Stimulated activated CD4-positive, alpha-beta T cell treated with anti-CD3 and anti-CD28 coated beads, Interleukin-12 subunit alpha, Interleukin-12 subunit beta, amount 100 ng/mL, for 48 hours (primary cell): ENCODE data around the gene UBL4B.

ENCODE experiments used
- DNase-seq, 3 donors: peaks; one replicate each; pipeline ENCODE4 v3.0.0-alpha.2; 2020; ENCODE audit warnings: low read depth in 2 of 3, low spot score in 1 of 3

Gene UBL4B

DNA sequence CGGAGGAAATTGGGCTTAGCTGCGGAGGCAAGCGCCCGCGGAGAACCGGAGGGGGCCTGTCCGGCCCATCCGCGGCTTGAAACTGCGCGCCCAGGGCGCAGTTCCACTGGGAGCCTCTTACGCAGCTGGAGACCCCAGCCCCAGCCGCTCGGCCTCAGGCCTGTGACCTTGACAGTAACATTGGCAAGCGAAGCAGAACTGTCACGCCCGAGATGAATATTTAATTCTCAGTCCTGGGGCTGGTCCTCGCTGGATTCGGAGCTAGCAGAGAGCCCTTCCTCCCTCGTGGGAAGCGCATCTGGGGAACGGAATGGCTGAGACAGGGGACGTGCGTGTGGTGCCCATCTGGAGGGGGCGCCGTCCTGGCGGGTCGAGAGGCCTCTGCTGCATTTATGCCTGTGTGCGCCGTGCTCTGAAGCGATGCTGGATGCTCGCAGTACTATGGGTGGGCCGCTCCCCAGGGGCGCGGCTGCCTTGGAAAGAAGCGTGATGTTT, 39.0 kb downstream of the UBL4B start:
- DNase-seq = no peak

- DNase-seq = no peak
These were observed 40.0 kb downstream of the UBL4B start for GRCh38 chr1:110152133-110152785.

GRCh38 chr1:110153407-110153950, 41.2 kb downstream of the UBL4B start:
- no peak for DNase-seq

DNA sequence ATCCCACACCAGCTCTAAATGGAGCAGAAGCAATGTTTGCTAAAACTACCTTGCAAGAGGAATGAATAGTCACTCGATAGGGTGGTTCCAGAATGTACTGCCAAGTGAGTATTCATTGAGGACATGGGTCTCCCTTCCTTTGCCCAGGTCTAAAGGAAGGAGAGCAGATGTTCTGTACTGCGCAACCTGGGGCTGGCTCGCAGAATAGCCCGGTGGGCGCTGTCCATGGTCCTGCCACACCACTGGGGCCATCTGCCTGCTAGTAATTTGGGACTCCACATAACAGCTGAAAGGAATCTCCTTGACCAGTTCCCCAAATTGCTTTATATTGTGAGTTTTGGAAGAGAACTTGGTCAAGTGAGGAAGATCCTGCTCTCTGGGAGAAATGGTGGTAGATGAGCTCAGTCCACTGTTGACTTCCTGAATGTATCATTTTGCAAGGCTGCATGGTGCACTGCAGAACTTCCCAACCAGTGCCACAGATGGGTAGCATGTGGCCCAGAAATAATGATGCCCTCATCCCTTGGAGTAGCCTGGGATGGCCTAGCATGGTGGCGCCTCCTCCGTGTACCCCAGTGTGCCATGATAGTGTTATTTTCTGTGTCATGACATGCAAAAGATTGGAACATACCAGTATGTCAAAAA, 43.8 kb downstream of the UBL4B start:
- DNase-seq = peak; percentile 8 to 38 (median 26)

DNA sequence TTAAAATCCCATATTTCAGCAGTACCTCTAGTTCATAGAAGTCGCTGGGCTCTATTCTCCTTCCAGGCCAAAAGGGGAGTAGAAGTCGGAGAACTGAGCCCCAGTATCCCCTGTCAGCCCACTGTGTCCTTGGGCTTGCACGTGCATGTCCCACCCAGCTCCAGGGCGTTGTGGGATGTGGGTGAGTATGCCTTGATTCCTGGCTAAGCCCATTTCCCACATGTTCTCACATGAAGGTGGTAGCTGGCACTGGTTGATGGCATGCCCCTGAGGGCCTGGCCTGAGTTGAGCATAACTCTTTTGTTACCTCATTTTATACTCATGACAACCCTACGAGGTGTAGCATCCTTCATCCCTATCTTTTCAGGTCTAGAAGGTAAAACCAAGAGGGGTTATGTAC, 46.0 kb downstream of the UBL4B start:
- DNase-seq = no peak

GRCh38 chr1:110159168-110159567, 46.9 kb downstream of the UBL4B start:
- no peak for DNase-seq

DNA sequence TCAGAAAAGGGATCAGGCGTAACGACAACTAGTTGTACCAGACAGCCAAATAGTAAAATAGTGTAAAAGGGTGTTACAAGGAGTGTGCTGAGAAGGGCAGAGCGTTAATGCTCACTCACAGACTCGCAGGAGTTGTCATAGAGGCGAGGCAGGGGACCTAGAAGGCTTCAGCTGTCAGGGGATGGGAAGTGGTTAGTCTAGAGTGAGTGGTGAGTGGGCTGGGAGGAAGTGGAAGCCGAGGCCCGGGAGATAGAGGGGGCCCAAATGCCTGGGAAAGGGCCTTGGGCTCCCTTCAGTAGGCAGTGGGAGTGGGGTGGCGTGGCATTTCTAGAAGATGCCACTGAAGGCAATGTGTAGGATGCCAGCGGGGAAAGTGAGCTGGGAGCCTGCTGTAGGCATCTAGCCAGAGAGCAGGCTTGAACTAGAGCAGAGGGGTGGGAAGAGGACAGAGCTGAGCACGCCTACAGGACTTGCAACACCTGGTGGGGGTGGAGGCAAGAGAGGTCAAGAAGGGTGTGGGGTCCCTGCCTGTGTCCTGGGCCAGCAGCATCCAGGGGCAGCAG, 48.4 kb downstream of the UBL4B start:
- DNase-seq = no peak

DNA sequence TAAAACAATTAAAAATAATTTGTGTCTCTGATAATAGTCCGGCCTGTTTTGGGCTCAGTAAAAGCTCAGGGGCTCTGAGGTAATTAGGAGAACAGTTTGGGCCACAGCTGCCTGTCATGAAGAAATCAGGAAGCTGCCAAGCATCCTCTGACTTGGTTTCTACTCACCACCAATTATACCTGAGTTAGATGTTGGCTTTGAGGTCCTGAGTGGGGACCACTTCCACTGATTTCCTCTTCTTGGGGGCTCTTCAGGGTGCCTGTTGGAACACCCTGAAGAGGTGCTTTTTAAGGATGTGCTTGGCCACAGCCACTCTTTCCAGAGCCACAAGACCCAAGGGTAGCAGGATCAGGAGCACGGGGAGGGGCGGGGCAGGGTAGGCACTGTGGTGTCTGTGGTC, 48.9 kb downstream of the UBL4B start:
- no peak for DNase-seq

GRCh38 chr1:110161849-110162248, 49.6 kb downstream of the UBL4B start:
- no peak for DNase-seq
